KMS-11 (cell line): ENCODE measurements around the gene PTPN14.

Source experiments
- H2AFZ ChIP-seq: fragments of 200-600 bp; sonication (generic); 2 replicates; pipeline ENCODE4 v1.6.1; 2016; ENCODE audit warnings: antibody characterized with exemption, mixed run types, low read depth
- H3K27ac ChIP-seq: fragments of 200-600 bp; sonication (generic); 2 replicates; pipeline ENCODE4 v1.6.1; 2016; ENCODE audit warnings: mild to moderate bottlenecking, mixed run types
- H3K27me3 ChIP-seq: fragments of 200-600 bp; sonication (generic); 2 replicates; pipeline ENCODE4 v1.6.1; 2017; ENCODE audit warnings: mild to moderate bottlenecking, low read depth, mixed run types, moderate library complexity; ENCODE audit not compliant: insufficient read depth
- H3K36me3 ChIP-seq: fragments of 200-600 bp; sonication (generic); 2 replicates; pipeline ENCODE4 v1.6.1; 2017; ENCODE audit warnings: mild to moderate bottlenecking, mixed run types; ENCODE audit not compliant: insufficient read depth
- H3K4me1 ChIP-seq: fragments of 200-600 bp; sonication (generic); 2 replicates; pipeline ENCODE4 v1.6.1; 2016; ENCODE audit warnings: mild to moderate bottlenecking, low read depth, mixed run types; ENCODE audit not compliant: poor library complexity, severe bottlenecking
- H3K4me2 ChIP-seq: fragments of 200-600 bp; sonication (generic); 2 replicates; pipeline ENCODE4 v1.7.0; 2016; ENCODE audit warnings: mild to moderate bottlenecking, mixed run types
- H3K4me3 ChIP-seq: fragments of 200-600 bp; sonication (generic); IDR thresholded peaks from 2 replicates; pipeline ENCODE4 v1.6.1; 2017; ENCODE audit warnings: low read depth, low read length, mixed read lengths; ENCODE audit not compliant: insufficient read depth
- H3K79me2 ChIP-seq: fragments of 200-600 bp; sonication (generic); 2 replicates; pipeline ENCODE4 v1.6.1; 2016; ENCODE audit warnings: low read depth, mixed run types; ENCODE audit not compliant: insufficient read depth
- H3K9ac ChIP-seq: fragments of 200-600 bp; sonication (generic); 2 replicates; pipeline ENCODE4 v1.6.1; 2016; ENCODE audit warnings: mild to moderate bottlenecking, mixed run types
- H4K20me1 ChIP-seq: fragments of 200-600 bp; sonication (generic); 2 replicates; pipeline ENCODE4 v1.6.1; 2016; ENCODE audit warnings: mild to moderate bottlenecking, mixed run types; ENCODE audit not compliant: insufficient read depth
- TF ChIP-seq, protein P1 (sequence below): fragments of 200-600 bp; sonication (generic); conservative IDR thresholded peaks from 2 replicates; pipeline ENCODE4 v1.6.1; 2017; ENCODE audit warnings: low read depth, mild to moderate bottlenecking, antibody characterized with exemption, low read length, moderate library complexity, mixed read lengths

PTPN14 gene

DNA sequence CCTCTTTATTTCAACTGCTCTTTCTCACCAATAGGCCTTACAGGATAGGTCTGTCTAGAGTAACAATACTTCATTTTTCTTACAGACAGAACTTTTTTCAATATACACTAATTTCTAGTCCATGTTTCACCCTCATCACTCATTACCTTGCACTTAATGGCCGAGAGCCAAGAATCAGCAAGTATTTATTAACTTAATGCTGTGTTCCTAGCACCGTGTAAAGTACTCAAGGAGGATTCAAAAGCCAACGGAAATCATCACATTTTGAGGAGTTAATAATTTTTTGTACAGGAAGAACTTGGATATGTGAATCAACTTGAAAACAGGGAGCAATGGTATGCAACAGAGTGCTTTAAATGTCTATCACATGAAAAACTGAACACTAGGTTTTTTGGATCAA is 102.0 kb downstream of the PTPN14 start:
- H3K4me2 ChIP-seq, result no peak overlapping the region
- H4K20me1 ChIP-seq, result no peaks in the 10 kb centered on the region
- TF ChIP-seq, protein P1, sequence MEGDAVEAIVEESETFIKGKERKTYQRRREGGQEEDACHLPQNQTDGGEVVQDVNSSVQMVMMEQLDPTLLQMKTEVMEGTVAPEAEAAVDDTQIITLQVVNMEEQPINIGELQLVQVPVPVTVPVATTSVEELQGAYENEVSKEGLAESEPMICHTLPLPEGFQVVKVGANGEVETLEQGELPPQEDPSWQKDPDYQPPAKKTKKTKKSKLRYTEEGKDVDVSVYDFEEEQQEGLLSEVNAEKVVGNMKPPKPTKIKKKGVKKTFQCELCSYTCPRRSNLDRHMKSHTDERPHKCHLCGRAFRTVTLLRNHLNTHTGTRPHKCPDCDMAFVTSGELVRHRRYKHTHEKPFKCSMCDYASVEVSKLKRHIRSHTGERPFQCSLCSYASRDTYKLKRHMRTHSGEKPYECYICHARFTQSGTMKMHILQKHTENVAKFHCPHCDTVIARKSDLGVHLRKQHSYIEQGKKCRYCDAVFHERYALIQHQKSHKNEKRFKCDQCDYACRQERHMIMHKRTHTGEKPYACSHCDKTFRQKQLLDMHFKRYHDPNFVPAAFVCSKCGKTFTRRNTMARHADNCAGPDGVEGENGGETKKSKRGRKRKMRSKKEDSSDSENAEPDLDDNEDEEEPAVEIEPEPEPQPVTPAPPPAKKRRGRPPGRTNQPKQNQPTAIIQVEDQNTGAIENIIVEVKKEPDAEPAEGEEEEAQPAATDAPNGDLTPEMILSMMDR, result no peak
- H3K27ac ChIP-seq, result no peak overlapping the region
- no peaks in the 10 kb centered on the region for H3K36me3 ChIP-seq
- H3K9ac ChIP-seq, result no peak overlapping the region
- no peak overlapping the region for H3K4me3 ChIP-seq
- H2AFZ ChIP-seq, result no peak overlapping the region
- H3K4me1 ChIP-seq, result no peaks in the 10 kb centered on the region
- no peaks in the 10 kb centered on the region for H3K27me3 ChIP-seq
- no peaks in the 10 kb centered on the region for H3K79me2 ChIP-seq

DNA sequence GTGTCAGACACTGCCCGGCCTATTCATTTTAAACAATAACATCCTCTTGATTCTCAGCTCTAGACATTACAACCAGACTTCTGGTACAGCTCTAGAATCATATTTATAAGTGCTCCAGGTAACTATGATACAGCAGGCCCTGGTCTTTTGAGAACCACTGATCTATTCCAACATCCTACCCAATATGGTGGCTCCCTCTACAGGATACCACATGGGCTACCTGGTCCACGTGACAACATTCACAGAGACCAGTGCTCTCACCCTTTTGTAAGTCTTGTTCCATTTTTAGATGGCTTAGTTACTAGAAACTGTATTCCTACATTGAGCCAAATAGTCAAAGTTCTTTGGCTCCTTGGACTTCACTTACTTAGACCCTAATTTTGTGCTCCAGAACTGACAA is 102.9 kb downstream of the PTPN14 start:
- no peak overlapping the region for H3K27ac ChIP-seq
- H3K4me3 ChIP-seq, result no peak overlapping the region
- no peak overlapping the region for H3K9ac ChIP-seq
- H4K20me1 ChIP-seq, result no peaks in the 10 kb centered on the region
- H3K79me2 ChIP-seq, result no peaks in the 10 kb centered on the region
- H3K36me3 ChIP-seq, result no peaks in the 10 kb centered on the region
- H2AFZ ChIP-seq, result no peak overlapping the region
- H3K27me3 ChIP-seq, result no peaks in the 10 kb centered on the region
- TF ChIP-seq, protein P1, result no peak
- H3K4me1 ChIP-seq, result no peaks in the 10 kb centered on the region
- H3K4me2 ChIP-seq, result no peak overlapping the region

DNA sequence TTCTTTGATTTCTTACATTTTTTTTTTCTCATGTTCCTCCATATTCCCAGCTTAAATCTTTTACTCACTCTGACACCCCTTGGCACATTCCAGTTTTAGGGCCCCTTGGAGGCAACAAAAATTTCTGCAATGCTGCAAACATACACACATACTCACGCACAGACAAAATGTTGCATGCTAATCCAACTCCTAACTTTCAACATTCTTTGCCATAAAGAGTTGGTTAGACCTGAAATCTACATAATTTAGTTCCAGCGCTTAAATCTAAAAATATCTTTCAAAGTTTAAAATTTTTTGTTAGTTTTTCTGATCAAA is 103.9 kb downstream of the PTPN14 start:
- no peak overlapping the region for H3K9ac ChIP-seq
- H3K79me2 ChIP-seq, result no peaks in the 10 kb centered on the region
- TF ChIP-seq, protein P1, result no peak
- no peak overlapping the region for H3K4me2 ChIP-seq
- H4K20me1 ChIP-seq, result no peaks in the 10 kb centered on the region
- H3K4me1 ChIP-seq, result no peaks in the 10 kb centered on the region
- no peak overlapping the region for H3K4me3 ChIP-seq
- H3K27ac ChIP-seq, result no peak overlapping the region
- no peaks in the 10 kb centered on the region for H3K27me3 ChIP-seq
- H3K36me3 ChIP-seq, result no peaks in the 10 kb centered on the region
- H2AFZ ChIP-seq, result no peak overlapping the region

DNA sequence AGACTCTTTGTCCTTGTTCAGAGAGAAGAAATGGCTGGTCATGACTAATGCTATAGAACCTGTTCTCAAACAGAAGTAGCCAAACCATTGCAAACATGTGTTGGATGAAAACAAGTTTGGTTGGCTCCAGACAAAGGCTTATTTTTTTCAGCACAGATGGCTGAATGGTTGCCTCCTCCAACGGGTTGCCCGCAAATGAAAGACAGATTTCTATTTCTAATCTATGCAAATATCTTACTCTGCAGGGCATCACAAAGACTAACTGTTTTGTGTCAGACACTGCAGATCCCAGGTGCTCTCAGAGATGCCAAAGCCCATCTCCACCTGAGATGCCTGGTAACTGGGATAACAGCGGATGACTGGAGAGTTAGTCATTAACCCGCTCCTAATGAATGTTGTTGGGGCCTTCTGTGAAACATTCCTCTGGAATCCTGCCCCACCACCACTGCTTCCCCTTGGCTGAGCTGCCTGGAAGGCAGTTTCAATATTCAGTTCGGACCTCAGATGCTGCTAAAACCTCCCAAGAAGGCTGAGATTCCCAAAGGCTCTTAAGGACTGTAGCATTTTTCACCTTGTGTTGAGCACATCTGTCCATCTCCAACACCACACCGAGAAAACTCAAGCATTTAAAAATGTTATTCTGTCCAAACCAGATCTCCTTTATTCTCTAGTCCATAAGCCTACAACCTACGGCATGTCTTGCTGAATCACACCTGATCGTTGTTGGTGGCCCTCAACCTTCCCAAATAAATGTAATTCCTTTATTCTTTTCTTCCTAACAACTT is 104.4 kb downstream of the PTPN14 start:
- no peak overlapping the region for H3K9ac ChIP-seq
- H3K4me2 ChIP-seq, result no peak overlapping the region
- no peaks in the 10 kb centered on the region for H3K27me3 ChIP-seq
- H3K27ac ChIP-seq, result no peak overlapping the region
- H3K36me3 ChIP-seq, result no peaks in the 10 kb centered on the region
- no peaks in the 10 kb centered on the region for H3K79me2 ChIP-seq
- H4K20me1 ChIP-seq, result no peaks in the 10 kb centered on the region
- TF ChIP-seq, protein P1, result no peak
- H2AFZ ChIP-seq, result no peak overlapping the region
- no peaks in the 10 kb centered on the region for H3K4me1 ChIP-seq
- H3K4me3 ChIP-seq, result no peak overlapping the region
